Fibroblast of upper back skin (primary cell): ENCODE data around the gene TNS1.
"Not testable (repeated sequence)": the region's sequence is repeated elsewhere in the genome, so short reads cannot be mapped to it uniquely, and the experiment has no call there.

ENCODE experiments used
- DNase-seq: peaks from one replicate; pipeline ENCODE4 v3.0.0-alpha.2; 2013

The TNS1 gene

GRCh38 chr2:217790681-217791392 is 212.0 kb downstream of the TNS1 start:
- peak; percentile 64 for DNase-seq

- no peak for DNase-seq
Observed at GRCh38 chr2:217790195-217790594, 212.6 kb downstream of the TNS1 start.

- DNase-seq = no peak
Observed at GRCh38 chr2:217789736-217790181, 213.0 kb downstream of the TNS1 start.

- DNase-seq = peak; percentile 64
Observed at GRCh38 chr2:217789003-217789735, 213.6 kb downstream of the TNS1 start.

GRCh38 chr2:217788669-217789002 is 214.2 kb downstream of the TNS1 start:
- no peak for DNase-seq

GRCh38 chr2:217787160-217787877 is 215.5 kb downstream of the TNS1 start:
- DNase-seq = no peak

GRCh38 chr2:217786560-217786959 is 216.2 kb downstream of the TNS1 start:
- not testable (repeated sequence) for DNase-seq

- DNase-seq = peak; percentile 61
Observed at GRCh38 chr2:217785544-217786045, 217.2 kb downstream of the TNS1 start.

GRCh38 chr2:217784996-217785543 is 217.7 kb downstream of the TNS1 start:
- DNase-seq = no peak

GRCh38 chr2:217783243-217783642 is 219.6 kb downstream of the TNS1 start:
- no peak for DNase-seq

GRCh38 chr2:217777906-217778305 is 224.9 kb downstream of the TNS1 start:
- DNase-seq = no peak

GRCh38 chr2:217776631-217777030 is 226.2 kb downstream of the TNS1 start:
- DNase-seq = no peak

- DNase-seq = no peak
Observed at GRCh38 chr2:217775920-217776503, 226.8 kb downstream of the TNS1 start.

- no peak for DNase-seq
Observed at GRCh38 chr2:217774232-217774631, 228.6 kb downstream of the TNS1 start.

- DNase-seq = no peak
Observed at GRCh38 chr2:217773539-217773938, 229.3 kb downstream of the TNS1 start.

GRCh38 chr2:217766356-217766755 is 236.4 kb downstream of the TNS1 start:
- DNase-seq = no peak

- DNase-seq = no peak
Observed at GRCh38 chr2:217761645-217762277, 241.0 kb downstream of the TNS1 start.

- DNase-seq = no peak
Observed at GRCh38 chr2:217759991-217760390, 242.8 kb downstream of the TNS1 start.

- DNase-seq = no peak
Observed at GRCh38 chr2:217757108-217757463, 245.7 kb downstream of the TNS1 start.

GRCh38 chr2:217756375-217757107 is 246.3 kb downstream of the TNS1 start:
- peak; percentile 61 for DNase-seq

- no peak for DNase-seq
Observed at GRCh38 chr2:217755027-217755745, 247.6 kb downstream of the TNS1 start.
